ENCODE results near the gene NDUFA8. TPM values are rescaled to one million over a fixed set of nuclear protein-coding genes. Genes with fewer than 3 reads are reported as not detected.

The NDUFA8 gene
- total RNA-seq, 4 donors from 2014 or later, result 16.1 to 59.5 (median 40.3) TPM

DNA sequence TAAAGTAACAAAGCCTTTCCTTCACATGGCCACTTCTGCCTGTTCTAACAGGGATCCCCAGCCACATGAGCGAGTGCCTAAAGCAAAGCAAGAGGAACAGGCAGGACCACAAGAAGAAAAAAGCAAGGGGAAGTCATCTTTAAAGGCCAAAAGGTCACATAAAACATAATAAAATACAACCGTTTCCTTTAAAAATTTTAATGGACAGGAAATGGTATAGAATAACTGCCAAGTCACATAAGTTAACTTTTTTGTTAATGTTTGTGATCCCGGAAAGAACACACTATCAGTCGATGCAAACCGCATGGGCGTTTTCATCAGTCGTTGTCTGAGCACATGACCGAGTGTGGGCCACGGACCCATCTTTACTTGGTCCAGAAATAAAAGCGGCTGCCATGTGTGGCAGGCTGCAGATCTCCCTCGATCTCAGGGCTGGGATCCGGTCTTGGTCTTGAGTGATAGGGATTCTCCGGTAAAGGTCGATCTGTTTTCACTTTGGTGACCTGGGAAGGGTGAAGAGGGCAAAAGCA lies 15.6 kb downstream of the NDUFA8 start:
- Histone ChIP-seq H3K9me3 (no peaks in the 10 kb centered on the region), H3K36me3 (peaks cover 0 to 62% (median 20%) of the 10 kb centered on the region in 4 donors), H3K27ac (no peak overlapping the region), H3K27me3 (no peaks in the 10 kb centered on the region), H3K4me3 (no peak overlapping the region), H3K4me1 (peaks cover 0 to 8% (median 0%) of the 10 kb centered on the region in 4 donors)
- TF ChIP-seq, protein P1, sequence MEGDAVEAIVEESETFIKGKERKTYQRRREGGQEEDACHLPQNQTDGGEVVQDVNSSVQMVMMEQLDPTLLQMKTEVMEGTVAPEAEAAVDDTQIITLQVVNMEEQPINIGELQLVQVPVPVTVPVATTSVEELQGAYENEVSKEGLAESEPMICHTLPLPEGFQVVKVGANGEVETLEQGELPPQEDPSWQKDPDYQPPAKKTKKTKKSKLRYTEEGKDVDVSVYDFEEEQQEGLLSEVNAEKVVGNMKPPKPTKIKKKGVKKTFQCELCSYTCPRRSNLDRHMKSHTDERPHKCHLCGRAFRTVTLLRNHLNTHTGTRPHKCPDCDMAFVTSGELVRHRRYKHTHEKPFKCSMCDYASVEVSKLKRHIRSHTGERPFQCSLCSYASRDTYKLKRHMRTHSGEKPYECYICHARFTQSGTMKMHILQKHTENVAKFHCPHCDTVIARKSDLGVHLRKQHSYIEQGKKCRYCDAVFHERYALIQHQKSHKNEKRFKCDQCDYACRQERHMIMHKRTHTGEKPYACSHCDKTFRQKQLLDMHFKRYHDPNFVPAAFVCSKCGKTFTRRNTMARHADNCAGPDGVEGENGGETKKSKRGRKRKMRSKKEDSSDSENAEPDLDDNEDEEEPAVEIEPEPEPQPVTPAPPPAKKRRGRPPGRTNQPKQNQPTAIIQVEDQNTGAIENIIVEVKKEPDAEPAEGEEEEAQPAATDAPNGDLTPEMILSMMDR (IDR thresholded peaks at IDR 0.05), result no peak
- TF ChIP-seq POLR2AphosphoS5 (IDR thresholded peaks at IDR 0.05) (no peak), EP300 (IDR thresholded peaks at IDR 0.05; ENCODE audit: low read depth) (no peak)
- no peak for DNase-seq
- intact Hi-C loops (cut with DNase I; ENCODE audit: low total_unique reads), result no loop called here
- in situ Hi-C loops (cut with MboI; ENCODE audit: low pct_ligation_motif_present in 1 of 4, low pct_unique_long_range_greater_than_20kb in 1 of 4, low sequenced_read_pairs in 3 of 4), result loop anchor here in 1 of 4 donors (25.0 kb wide), 1 partner anchor 318 kb away; no protein-coding TSS in a partner anchor
- 76 to 83% methylated on average over 12 to 14 of the region's 14 CpGs for WGBS, 2 donors (ENCODE audit: low coverage in 1 of 2)

DNA sequence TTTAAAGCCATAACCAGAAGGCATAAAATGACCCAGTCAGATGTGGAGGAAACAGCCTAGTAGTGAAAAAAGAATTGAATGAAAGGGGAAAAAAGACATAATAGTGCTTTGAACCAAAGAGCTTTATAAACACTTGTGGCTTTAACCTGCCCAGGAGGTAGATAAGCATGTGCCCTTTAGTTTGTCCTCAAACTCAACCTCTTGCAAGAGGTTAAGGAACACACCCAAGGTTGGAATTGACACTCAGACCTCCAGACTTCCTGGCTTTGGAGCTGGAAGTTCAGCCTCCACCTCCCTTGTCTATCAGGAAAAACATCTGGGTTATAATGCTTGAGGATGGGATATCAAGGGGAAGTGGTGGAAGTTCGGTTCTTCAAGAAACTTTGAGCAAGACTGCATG lies 16.3 kb downstream of the NDUFA8 start:
- intact Hi-C loops (cut with DNase I; ENCODE audit: low total_unique reads), result no loop called here
- Histone ChIP-seq H3K27me3 (no peaks in the 10 kb centered on the region), H3K36me3 (peaks cover 0 to 56% (median 18%) of the 10 kb centered on the region in 4 donors), H3K4me1 (peaks cover 0 to 8% (median 0%) of the 10 kb centered on the region in 4 donors), H3K9me3 (no peaks in the 10 kb centered on the region), H3K27ac (no peak overlapping the region), H3K4me3 (no peak overlapping the region)
- in situ Hi-C loops (cut with MboI; ENCODE audit: low pct_ligation_motif_present in 1 of 4, low pct_unique_long_range_greater_than_20kb in 1 of 4, low sequenced_read_pairs in 3 of 4), result loop anchor here in 1 of 4 donors (25.0 kb wide), 1 partner anchor 319 kb away; no protein-coding TSS in a partner anchor
- no peak for DNase-seq
- TF ChIP-seq EP300 (IDR thresholded peaks at IDR 0.05; ENCODE audit: low read depth), result no peak
- TF ChIP-seq POLR2AphosphoS5 (IDR thresholded peaks at IDR 0.05), result no peak
- no peak for TF ChIP-seq POLR2A (IDR thresholded peaks at IDR 0.05)
- TF ChIP-seq, protein P1 (IDR thresholded peaks at IDR 0.05), result no peak
- 97% methylated on average over 1 of the region's 1 CpG; no CpG with 5 or more reads in 1 of the 2 donors for WGBS, 2 donors (ENCODE audit: low coverage in 1 of 2)

DNA sequence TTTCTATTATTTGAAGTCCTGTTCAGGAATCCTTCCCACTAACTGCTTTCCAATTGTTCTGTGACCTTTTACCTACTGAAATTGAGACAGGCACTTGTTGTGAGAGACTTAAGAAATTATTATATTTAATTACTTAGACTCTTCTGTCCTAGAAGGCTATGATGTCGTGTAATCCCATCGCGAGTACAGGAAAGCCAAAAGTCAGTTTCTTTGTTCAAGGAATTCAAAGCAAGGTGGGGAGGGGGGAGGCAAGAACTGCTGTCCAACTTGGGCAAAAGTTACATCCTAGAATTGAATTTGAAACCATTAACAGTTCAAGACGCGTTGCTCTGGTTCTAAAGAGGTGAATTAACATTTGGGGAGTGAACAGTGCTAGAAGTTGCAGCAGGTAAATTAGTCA lies 17.9 kb downstream of the NDUFA8 start:
- Histone ChIP-seq H3K36me3 (peaks cover 0 to 42% (median 14%) of the 10 kb centered on the region in 4 donors), H3K27me3 (no peaks in the 10 kb centered on the region), H3K9me3 (no peaks in the 10 kb centered on the region), H3K4me3 (no peak overlapping the region), H3K27ac (no peak overlapping the region), H3K4me1 (peaks cover 0 to 8% (median 0%) of the 10 kb centered on the region in 4 donors)
- no peak for TF ChIP-seq POLR2A (IDR thresholded peaks at IDR 0.05)
- TF ChIP-seq POLR2AphosphoS5 (IDR thresholded peaks at IDR 0.05), result no peak
- TF ChIP-seq, protein P1 (IDR thresholded peaks at IDR 0.05), result no peak
- in situ Hi-C loops (cut with MboI; ENCODE audit: low pct_ligation_motif_present in 1 of 4, low pct_unique_long_range_greater_than_20kb in 1 of 4, low sequenced_read_pairs in 3 of 4), result loop anchor here in 1 of 4 donors (25.0 kb wide), 1 partner anchor 321 kb away; no protein-coding TSS in a partner anchor
- no peak for DNase-seq
- intact Hi-C loops (cut with DNase I; ENCODE audit: low total_unique reads), result no loop called here
- 90 to 93% methylated on average over 5 of the region's 5 CpGs for WGBS, 2 donors (ENCODE audit: low coverage in 1 of 2)

DNA sequence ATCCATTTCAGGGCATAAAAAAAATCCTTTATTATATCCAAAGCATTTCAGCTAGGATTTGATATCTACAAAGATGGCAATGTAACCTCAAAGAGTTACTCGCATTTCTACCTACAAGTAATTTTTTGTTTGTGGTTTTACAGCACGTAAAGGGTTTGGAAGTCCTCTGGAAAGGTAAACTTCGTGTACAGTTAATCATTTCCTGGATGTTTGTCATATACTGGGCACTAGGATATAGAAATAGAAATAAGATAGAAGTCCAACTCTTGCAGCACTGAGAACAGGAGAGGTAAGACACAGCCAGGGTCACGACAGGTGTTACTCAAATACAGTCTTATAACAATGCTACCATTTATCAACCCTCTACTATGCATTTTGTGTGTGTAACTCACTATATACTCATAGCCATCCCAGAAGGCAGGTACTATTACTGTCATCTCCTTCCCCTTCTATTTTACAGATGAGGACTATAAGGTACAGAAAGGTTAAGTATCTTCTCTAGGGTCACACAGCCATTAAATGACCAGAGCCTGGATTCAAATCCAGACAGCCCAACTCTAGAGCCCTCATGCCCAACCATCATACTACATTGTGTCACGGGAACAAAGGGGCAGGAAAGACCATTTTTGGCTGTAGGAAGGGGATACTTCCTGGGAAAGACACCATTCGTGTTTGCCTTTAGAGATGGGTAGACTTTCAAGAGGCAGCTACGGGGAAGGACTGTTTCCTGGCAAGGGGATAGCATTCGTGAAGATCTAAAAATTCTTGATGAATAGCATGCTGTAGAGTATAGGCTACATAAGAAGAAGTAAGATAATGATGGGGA lies 19.0 kb downstream of the NDUFA8 start:
- WGBS, 2 donors (ENCODE audit: low coverage in 1 of 2), result 67 to 70% methylated on average over 7 to 8 of the region's 8 CpGs
- Histone ChIP-seq H3K27me3 (no peaks in the 10 kb centered on the region), H3K36me3 (peaks cover 0 to 31% (median 9%) of the 10 kb centered on the region in 4 donors), H3K27ac (no peak overlapping the region), H3K4me3 (no peak overlapping the region), H3K9me3 (no peaks in the 10 kb centered on the region), H3K4me1 (peaks cover 0 to 8% (median 0%) of the 10 kb centered on the region in 4 donors)
- no peak for TF ChIP-seq POLR2AphosphoS5 (IDR thresholded peaks at IDR 0.05)
- TF ChIP-seq POLR2A (IDR thresholded peaks at IDR 0.05), result no peak
- TF ChIP-seq EP300 (IDR thresholded peaks at IDR 0.05; ENCODE audit: low read depth), result no peak
- TF ChIP-seq, protein P1 (IDR thresholded peaks at IDR 0.05), result no peak
- no peak for DNase-seq
- intact Hi-C loops (cut with DNase I; ENCODE audit: low total_unique reads), result no loop called here
- in situ Hi-C loops (cut with MboI; ENCODE audit: low pct_ligation_motif_present in 1 of 4, low pct_unique_long_range_greater_than_20kb in 1 of 4, low sequenced_read_pairs in 3 of 4), result loop anchor here in 1 of 4 donors (25.0 kb wide), 1 partner anchor 322 kb away; no protein-coding TSS in a partner anchor

Data from transverse colon (tissue), 4 donors.